GM12878 (cell line): ENCODE measurements around the gene BAG3. TPM values are rescaled to one million over a fixed set of nuclear protein-coding genes. Genes with fewer than 3 reads are reported as not detected.

Source experiments
- BHLHE40 ChIP-seq, 2 experiments: fragments of 450-650 bp in 1 of 2; IDR thresholded peaks; 2 replicates each; pipeline ENCODE4 v1.6.1; 2011 to 2017; ENCODE audit warnings: low read depth in 2 of 2, borderline replicate concordance in 1 of 2, improper control_type of control experiment in 1 of 2, low read length in 1 of 2, mild to moderate bottlenecking in 1 of 2
- CREB1 ChIP-seq: IDR thresholded peaks from 2 replicates; pipeline ENCODE4 v1.6.1; 2012; ENCODE audit warnings: low read depth, mild to moderate bottlenecking, inconsistent platforms
- E2F4 ChIP-seq: IDR thresholded peaks from 2 replicates; pipeline ENCODE4 v1.6.1; 2012; ENCODE audit warnings: low read depth, low read length, improper control_type of control experiment
- EGR1 ChIP-seq, 2 experiments: IDR thresholded peaks; 1 replicate in 1 of 2; 2 replicates in 1 of 2; pipeline ENCODE4 v1.6.1; 2011 to 2012; ENCODE audit warnings: low read depth in 2 of 2, low read length in 2 of 2, borderline replicate concordance in 1 of 2, mild to moderate bottlenecking in 1 of 2, moderate library complexity in 1 of 2
- GATAD2B ChIP-seq: fragments of 450-650 bp; conservative IDR thresholded peaks from 2 replicates; pipeline ENCODE4 v1.6.1; 2017; ENCODE audit warnings: low read depth, mild to moderate bottlenecking, moderate library complexity
- HCFC1 ChIP-seq: fragments of 150-350 bp; IDR thresholded peaks from 2 replicates; pipeline ENCODE4 v1.6.1; 2014; ENCODE audit warnings: low read length
- KLF5 ChIP-seq: fragments of 450-650 bp; IDR thresholded peaks from 2 replicates; pipeline ENCODE4 v1.6.1; 2014; ENCODE audit warnings: mild to moderate bottlenecking; ENCODE audit not compliant: partially characterized antibody
- LARP7 ChIP-seq: fragments of 450-650 bp; IDR thresholded peaks from 2 replicates; pipeline ENCODE4 v1.6.1; 2017; ENCODE audit warnings: mild to moderate bottlenecking
- MTA2 ChIP-seq: fragments of 450-650 bp; IDR thresholded peaks from 2 replicates; pipeline ENCODE4 v1.6.1; 2016; ENCODE audit warnings: low read depth, mild to moderate bottlenecking, moderate library complexity
- NBN ChIP-seq: fragments of 450-650 bp; IDR thresholded peaks from 2 replicates; pipeline ENCODE4 v1.6.1; 2016
- NRF1 ChIP-seq: conservative IDR thresholded peaks from 2 replicates; pipeline ENCODE4 v1.6.1; 2011; ENCODE audit warnings: mild to moderate bottlenecking, low read depth, low read length, improper control_type of control experiment
- PAX5 ChIP-seq: IDR thresholded peaks from 2 replicates; pipeline ENCODE4 v1.6.1; 2011; ENCODE audit warnings: low read depth, low read length, borderline replicate concordance
- PML ChIP-seq: IDR thresholded peaks from 2 replicates; pipeline ENCODE4 v1.6.1; 2012; ENCODE audit warnings: low read length, inconsistent platforms
- POLR2A ChIP-seq: IDR thresholded peaks from 2 replicates; pipeline ENCODE4 v1.6.1; 2011; ENCODE audit warnings: low read depth, mild to moderate bottlenecking, low read length
- POLR2AphosphoS5 ChIP-seq: IDR thresholded peaks from 2 replicates; pipeline ENCODE4 v1.6.1; 2011; ENCODE audit warnings: mild to moderate bottlenecking, low read length, inconsistent platforms
- RAD21 ChIP-seq: IDR thresholded peaks from 2 replicates; pipeline ENCODE4 v1.6.1; 2011; ENCODE audit warnings: mild to moderate bottlenecking, low read depth, low read length, moderate library complexity; ENCODE audit not compliant: insufficient read depth
- RAD51 ChIP-seq: fragments of 450-650 bp; IDR thresholded peaks from 2 replicates; pipeline ENCODE4 v1.6.1; 2016; ENCODE audit warnings: moderate library complexity, mild to moderate bottlenecking, inconsistent platforms
- RCOR1 ChIP-seq: conservative IDR thresholded peaks from 2 replicates; pipeline ENCODE4 v1.6.1; 2012; ENCODE audit warnings: low read depth, low read length, improper control_type of control experiment
- SIN3A ChIP-seq: IDR thresholded peaks from 2 replicates; pipeline ENCODE4 v1.6.1; 2012; ENCODE audit warnings: low read depth, low read length, improper control_type of control experiment
- SIX5 ChIP-seq: IDR thresholded peaks from 2 replicates; pipeline ENCODE4 v1.6.1; 2011; ENCODE audit warnings: mild to moderate bottlenecking, low read depth, low read length, moderate library complexity; ENCODE audit not compliant: severe bottlenecking
- SMAD5 ChIP-seq: IDR thresholded peaks from 2 replicates; pipeline ENCODE4 v1.6.1; 2016; ENCODE audit warnings: antibody characterized with exemption, low read depth
- SMARCA5 ChIP-seq: fragments of 450-650 bp; IDR thresholded peaks from 2 replicates; pipeline ENCODE4 v1.6.1; 2017; ENCODE audit warnings: mild to moderate bottlenecking
- SUZ12 ChIP-seq: fragments of 200-600 bp; sonication (generic); IDR thresholded peaks from one replicate; pipeline ENCODE4 v1.6.1; 2018; ENCODE audit warnings: antibody characterized with exemption, mild to moderate bottlenecking; ENCODE audit not compliant: unreplicated experiment
- ZNF24 ChIP-seq: fragments of 450-650 bp; IDR thresholded peaks from 2 replicates; pipeline ENCODE4 v1.6.1; 2017; ENCODE audit warnings: antibody characterized with exemption, mild to moderate bottlenecking
- polyA plus RNA-seq, 11 experiments: library from polyadenylated mRNA; depleted of rRNA in 4 of 11; unstranded in 6 of 11; stranded (reverse) in 5 of 11; fragments of >200 nt; fragmentation: Nextera tagmentation in 4 of 11; fragmentation: Illumina TruSeq in 1 of 11; extraction: Ambion mirVana in 4 of 11; extraction: Trizol in 1 of 11; gene quantifications; 1 replicate in 1 of 11; 2 replicates in 10 of 11; pipeline versions ENCODE4 v1.2.1 to v1.2.3, GENCODE V29; 2011 to 2016; ENCODE audit warnings: inconsistent platforms in 2 of 11, missing spikeins in 2 of 11, low read depth in 1 of 11
- total RNA-seq, 4 experiments: library from RNA; depleted of rRNA in 3 of 4; stranded (reverse); fragments of >200 nt in 3 of 4; fragmentation: Illumina TruSeq in 1 of 4; extraction: Trizol in 1 of 4; gene quantifications; 2 replicates each; pipeline versions ENCODE4 v1.2.1 to v1.2.3, GENCODE V29; 2013 to 2021
- TF ChIP-seq, protein P1 (sequence below): IDR thresholded peaks from 2 replicates; pipeline ENCODE4 v1.6.1; 2012; ENCODE audit warnings: low read depth, low read length, improper control_type of control experiment
- TF ChIP-seq, protein P2 (sequence below): fragments of 450-650 bp; formaldehyde crosslinking; IDR thresholded peaks from 2 replicates; pipeline ENCODE4 v1.4.0; 2020; ENCODE audit warnings: mild to moderate bottlenecking, moderate library complexity
- TF ChIP-seq, protein P3 (sequence below): fragments of 450-650 bp; IDR thresholded peaks from 2 replicates; pipeline ENCODE4 v1.6.1; 2014; ENCODE audit warnings: mild to moderate bottlenecking

The BAG3 gene
- total and polyA plus RNA-seq, 10 of the 15 experiments (the other 5 are each of a cell fraction or from before 2014, with no cell fraction given) = 0.71 to 14.1 (median 4.3) TPM

GRCh38 chr10:119650692-119651513 is at the start of gene BAG3 (continued):
- no peak for TF ChIP-seq PAX5
- TF ChIP-seq SIN3A = 0 out of 2 replicates have a peak, but pooled peaks have one; percentile 50
- TF ChIP-seq POLR2AphosphoS5 = peak; percentile 68; the same call in 1 of the 2 replicates
- no peak for TF ChIP-seq RAD51
- TF ChIP-seq, protein P1, sequence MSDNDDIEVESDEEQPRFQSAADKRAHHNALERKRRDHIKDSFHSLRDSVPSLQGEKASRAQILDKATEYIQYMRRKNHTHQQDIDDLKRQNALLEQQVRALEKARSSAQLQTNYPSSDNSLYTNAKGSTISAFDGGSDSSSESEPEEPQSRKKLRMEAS = no peak
- TF ChIP-seq SIX5 = no peak
- TF ChIP-seq SMAD5 = peak; percentile 53; the same call in 1 of the 2 replicates
- peak; percentile 32; the same call in 1 of the 2 replicates for TF ChIP-seq SMARCA5
- TF ChIP-seq NRF1 = no peak
- no peak for TF ChIP-seq E2F4
- TF ChIP-seq LARP7 = no peak
- peak; percentile 77 for TF ChIP-seq GATAD2B
- peak; percentile 53; the same call in 1 of the 2 replicates for TF ChIP-seq NBN
- TF ChIP-seq HCFC1 = no peak
- TF ChIP-seq, protein P2, sequence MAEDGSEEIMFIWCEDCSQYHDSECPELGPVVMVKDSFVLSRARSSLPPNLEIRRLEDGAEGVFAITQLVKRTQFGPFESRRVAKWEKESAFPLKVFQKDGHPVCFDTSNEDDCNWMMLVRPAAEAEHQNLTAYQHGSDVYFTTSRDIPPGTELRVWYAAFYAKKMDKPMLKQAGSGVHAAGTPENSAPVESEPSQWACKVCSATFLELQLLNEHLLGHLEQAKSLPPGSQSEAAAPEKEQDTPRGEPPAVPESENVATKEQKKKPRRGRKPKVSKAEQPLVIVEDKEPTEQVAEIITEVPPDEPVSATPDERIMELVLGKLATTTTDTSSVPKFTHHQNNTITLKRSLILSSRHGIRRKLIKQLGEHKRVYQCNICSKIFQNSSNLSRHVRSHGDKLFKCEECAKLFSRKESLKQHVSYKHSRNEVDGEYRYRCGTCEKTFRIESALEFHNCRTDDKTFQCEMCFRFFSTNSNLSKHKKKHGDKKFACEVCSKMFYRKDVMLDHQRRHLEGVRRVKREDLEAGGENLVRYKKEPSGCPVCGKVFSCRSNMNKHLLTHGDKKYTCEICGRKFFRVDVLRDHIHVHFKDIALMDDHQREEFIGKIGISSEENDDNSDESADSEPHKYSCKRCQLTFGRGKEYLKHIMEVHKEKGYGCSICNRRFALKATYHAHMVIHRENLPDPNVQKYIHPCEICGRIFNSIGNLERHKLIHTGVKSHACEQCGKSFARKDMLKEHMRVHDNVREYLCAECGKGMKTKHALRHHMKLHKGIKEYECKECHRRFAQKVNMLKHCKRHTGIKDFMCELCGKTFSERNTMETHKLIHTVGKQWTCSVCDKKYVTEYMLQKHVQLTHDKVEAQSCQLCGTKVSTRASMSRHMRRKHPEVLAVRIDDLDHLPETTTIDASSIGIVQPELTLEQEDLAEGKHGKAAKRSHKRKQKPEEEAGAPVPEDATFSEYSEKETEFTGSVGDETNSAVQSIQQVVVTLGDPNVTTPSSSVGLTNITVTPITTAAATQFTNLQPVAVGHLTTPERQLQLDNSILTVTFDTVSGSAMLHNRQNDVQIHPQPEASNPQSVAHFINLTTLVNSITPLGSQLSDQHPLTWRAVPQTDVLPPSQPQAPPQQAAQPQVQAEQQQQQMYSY = no peak
- peak; percentile 51 for TF ChIP-seq KLF5
- TF ChIP-seq SUZ12 = peak; percentile 17
- TF ChIP-seq CREB1 = no peak
- no peak for TF ChIP-seq RAD21
- no peak for TF ChIP-seq MTA2
- TF ChIP-seq PML = peak; percentile 84
- TF ChIP-seq, protein P3, sequence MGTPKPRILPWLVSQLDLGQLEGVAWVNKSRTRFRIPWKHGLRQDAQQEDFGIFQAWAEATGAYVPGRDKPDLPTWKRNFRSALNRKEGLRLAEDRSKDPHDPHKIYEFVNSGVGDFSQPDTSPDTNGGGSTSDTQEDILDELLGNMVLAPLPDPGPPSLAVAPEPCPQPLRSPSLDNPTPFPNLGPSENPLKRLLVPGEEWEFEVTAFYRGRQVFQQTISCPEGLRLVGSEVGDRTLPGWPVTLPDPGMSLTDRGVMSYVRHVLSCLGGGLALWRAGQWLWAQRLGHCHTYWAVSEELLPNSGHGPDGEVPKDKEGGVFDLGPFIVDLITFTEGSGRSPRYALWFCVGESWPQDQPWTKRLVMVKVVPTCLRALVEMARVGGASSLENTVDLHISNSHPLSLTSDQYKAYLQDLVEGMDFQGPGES = no peak; the same call in 1 of the 2 replicates
- TF ChIP-seq EGR1 (IDR thresholded peaks at IDR 0.05; ENCODE audit: borderline replicate concordance in 1 of 2, low read depth in 2 of 2, low read length in 2 of 2) = peak in 1 of 2 experiments; percentile 47; a peak in 1 of 3 replicates
- TF ChIP-seq BHLHE40 (IDR thresholded peaks at IDR 0.05; ENCODE audit: borderline replicate concordance in 1 of 2, low read depth in 2 of 2, low read length in 1 of 2) = peak in 1 of 2 experiments; percentile 82; a peak in 3 of 4 replicates
- peak; percentile 27; the same call in 1 of the 2 replicates for TF ChIP-seq ZNF24
- TF ChIP-seq RCOR1 = no peak
- peak; percentile 86 for TF ChIP-seq POLR2A
